HepG2 (cell line): Measurements from ENCODE around the gene BTBD3. TPM values are rescaled to one million over a fixed set of nuclear protein-coding genes. Genes with fewer than 3 reads are reported as not detected.

Source experiments
- ARNT ChIP-seq: fragments of 450-650 bp; IDR thresholded peaks from 2 replicates; pipeline ENCODE4 v1.6.1; 2017
- ARNTL ChIP-seq: sonication (generic); formaldehyde crosslinking; IDR thresholded peaks from 2 replicates; pipeline ENCODE4 v1.4.0; 2020; ENCODE audit warnings: mild to moderate bottlenecking, missing genetic modification reagents
- ATM ChIP-seq: fragments of 450-650 bp; IDR thresholded peaks from 2 replicates; pipeline ENCODE4 v1.7.1; 2017; ENCODE audit warnings: mild to moderate bottlenecking, borderline replicate concordance
- ESRRA ChIP-seq: sonication (generic); formaldehyde crosslinking; IDR thresholded peaks from 2 replicates; pipeline ENCODE4 v1.5.1; 2020; ENCODE audit warnings: mild to moderate bottlenecking, low read depth, missing genetic modification reagents
- KLF6 ChIP-seq: IDR thresholded peaks from 2 replicates; pipeline ENCODE4 v1.8.0; 2016; ENCODE audit warnings: missing biosample characterization, missing genetic modification reagents
- MIER3 ChIP-seq: IDR thresholded peaks from 2 replicates; pipeline ENCODE4 v1.6.1; 2016; ENCODE audit warnings: missing compliant biosample characterization, borderline replicate concordance
- NFIB ChIP-seq: sonication (generic); formaldehyde crosslinking; IDR thresholded peaks from 2 replicates; pipeline ENCODE4 v1.9.0; 2021; ENCODE audit warnings: missing genetic modification reagents, mild to moderate bottlenecking, borderline replicate concordance
- NR1H2 ChIP-seq: sonication (generic); formaldehyde crosslinking; IDR thresholded peaks from 2 replicates; pipeline ENCODE4 v1.8.1; 2022; ENCODE audit warnings: low read depth, missing genetic modification reagents, borderline replicate concordance
- RBFOX2 ChIP-seq: fragments of 200-400 bp; formaldehyde crosslinking; IDR thresholded peaks from 2 replicates; pipeline ENCODE4 v1.6.1; 2017; ENCODE audit warnings: low read depth, mild to moderate bottlenecking, low read length
- SMC3 ChIP-seq: IDR thresholded peaks from 2 replicates; pipeline ENCODE4 v1.6.1; 2011; ENCODE audit warnings: low read length, improper control_type of control experiment
- SUZ12 ChIP-seq: fragments of 150-350 bp; IDR thresholded peaks from 2 replicates; pipeline ENCODE4 v1.6.1; 2014; ENCODE audit warnings: low read depth, low read length
- TP53 ChIP-seq: sonication (generic); formaldehyde crosslinking; conservative IDR thresholded peaks from 2 replicates; pipeline ENCODE4 v1.4.0; 2020; ENCODE audit warnings: missing genetic modification reagents
- XRCC5 ChIP-seq: fragments of 200-400 bp; formaldehyde crosslinking; optimal IDR thresholded peaks from 2 replicates; pipeline ENCODE3; 2017; ENCODE audit warnings: mild to moderate bottlenecking, low read length
- ZNF776 ChIP-seq: sonication (generic); formaldehyde crosslinking; IDR thresholded peaks from 2 replicates; pipeline ENCODE4 v1.4.0; 2020; ENCODE audit warnings: mild to moderate bottlenecking, missing genetic modification reagents
- polyA plus RNA-seq, 8 experiments: library from polyadenylated mRNA; depleted of rRNA in 3 of 8; stranded (reverse) in 7 of 8; unstranded in 1 of 8; fragments of >200 nt; fragmentation: Illumina TruSeq in 4 of 8; extraction: Trizol in 4 of 8; gene quantifications; 2 replicates each; pipeline versions ENCODE4 v1.2.1 to v1.2.3, GENCODE V29; 2011 to 2016; ENCODE audit warnings: low read depth in 4 of 8, missing spikeins in 1 of 8, mixed read lengths in 1 of 8; ENCODE audit not compliant: insufficient read depth in 1 of 8
- total RNA-seq, 5 experiments: library from RNA; depleted of rRNA; stranded (reverse); fragments of >200 nt; fragmentation: Illumina TruSeq; extraction: Trizol; gene quantifications; 2 replicates each; pipeline ENCODE4 v1.2.3, GENCODE V29; 2016; ENCODE audit warnings: low read depth in 1 of 5
- TF ChIP-seq, protein P1 (sequence below): sonication (generic); formaldehyde crosslinking; IDR thresholded peaks from 2 replicates; pipeline ENCODE4 v1.8.0; 2023; ENCODE audit warnings: mild to moderate bottlenecking, missing genetic modification reagents
- TF ChIP-seq, protein P2 (sequence below), 2 experiments: sonication (generic) in 1 of 2; formaldehyde crosslinking in 1 of 2; IDR thresholded peaks; 2 replicates each; pipeline versions ENCODE4 v1.6.1 to v1.9.0; 2014 to 2022; ENCODE audit warnings: antibody characterized with exemption in 1 of 2, borderline replicate concordance in 1 of 2, inconsistent platforms in 1 of 2, low read depth in 1 of 2, missing genetic modification reagents in 1 of 2
- TF ChIP-seq, protein P3 (sequence below): sonication (generic); formaldehyde crosslinking; IDR thresholded peaks from 2 replicates; pipeline ENCODE4 v1.8.1; 2023; ENCODE audit warnings: missing genetic modification reagents, inconsistent platforms, borderline replicate concordance
- TF ChIP-seq, protein P4 (sequence below): sonication (generic); formaldehyde crosslinking; IDR thresholded peaks from 2 replicates; pipeline ENCODE4 v1.4.0; 2020; ENCODE audit warnings: missing genetic modification reagents

The BTBD3 gene
- total and polyA plus RNA-seq, 2 of the 13 experiments (the other 11 are each of a cell fraction or from before 2014, with no cell fraction given) = 32.2 to 41.8 TPM

DNA sequence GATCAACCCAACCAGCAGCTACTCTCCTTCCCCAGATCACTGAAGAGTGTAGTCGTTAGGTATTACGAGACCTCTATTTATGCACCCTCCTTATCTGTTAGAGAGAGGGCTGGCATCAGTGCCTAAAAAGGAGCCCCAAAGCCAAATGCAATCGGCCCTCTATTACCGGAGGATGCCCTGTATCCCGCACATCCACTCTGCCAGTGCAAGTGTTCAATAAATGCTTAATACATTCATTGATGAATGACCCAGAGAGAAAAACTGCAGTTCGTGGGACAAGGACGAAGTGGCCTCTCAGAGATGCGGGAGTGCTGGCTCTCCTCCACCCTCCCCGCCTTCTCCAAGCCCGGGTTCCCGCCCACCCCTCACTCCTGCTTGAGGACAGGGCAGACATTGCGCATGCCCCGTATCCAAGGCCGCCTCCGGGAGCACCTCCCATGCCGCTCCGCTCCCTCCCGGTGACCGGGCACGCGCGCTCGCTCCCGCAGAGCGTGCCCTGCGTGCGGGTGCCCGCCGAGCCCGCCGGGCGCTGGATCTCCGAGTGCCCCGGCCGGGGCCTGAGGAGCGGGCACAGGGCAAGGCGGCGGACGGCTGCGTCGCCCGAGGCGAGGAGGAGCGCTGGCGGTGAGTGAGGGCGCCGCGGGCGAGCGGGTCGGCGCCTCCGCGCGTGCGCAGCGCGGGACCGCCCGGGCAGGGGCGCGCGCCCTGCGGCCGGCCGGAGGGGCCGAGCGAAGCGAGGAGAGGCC is 27.2 kb upstream of the BTBD3 start (continued):
- TF ChIP-seq, protein P1, sequence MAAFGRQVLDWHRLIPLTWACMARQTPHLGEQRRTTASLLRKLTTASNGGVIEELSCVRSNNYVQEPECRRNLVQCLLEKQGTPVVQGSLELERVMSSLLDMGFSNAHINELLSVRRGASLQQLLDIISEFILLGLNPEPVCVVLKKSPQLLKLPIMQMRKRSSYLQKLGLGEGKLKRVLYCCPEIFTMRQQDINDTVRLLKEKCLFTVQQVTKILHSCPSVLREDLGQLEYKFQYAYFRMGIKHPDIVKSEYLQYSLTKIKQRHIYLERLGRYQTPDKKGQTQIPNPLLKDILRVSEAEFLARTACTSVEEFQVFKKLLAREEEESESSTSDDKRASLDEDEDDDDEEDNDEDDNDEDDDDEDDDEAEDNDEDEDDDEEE = no peak
- no peak for TF ChIP-seq ATM
- no peak for TF ChIP-seq SUZ12
- no peak for TF ChIP-seq MIER3 (CRISPR knock-in tag)
- no peak for TF ChIP-seq ARNTL
- TF ChIP-seq ZNF776 (CRISPR knock-in tag) = no peak
- no peak for TF ChIP-seq NFIB (CRISPR knock-in tag)
- no peak for TF ChIP-seq ARNT
- TF ChIP-seq, protein P2, sequence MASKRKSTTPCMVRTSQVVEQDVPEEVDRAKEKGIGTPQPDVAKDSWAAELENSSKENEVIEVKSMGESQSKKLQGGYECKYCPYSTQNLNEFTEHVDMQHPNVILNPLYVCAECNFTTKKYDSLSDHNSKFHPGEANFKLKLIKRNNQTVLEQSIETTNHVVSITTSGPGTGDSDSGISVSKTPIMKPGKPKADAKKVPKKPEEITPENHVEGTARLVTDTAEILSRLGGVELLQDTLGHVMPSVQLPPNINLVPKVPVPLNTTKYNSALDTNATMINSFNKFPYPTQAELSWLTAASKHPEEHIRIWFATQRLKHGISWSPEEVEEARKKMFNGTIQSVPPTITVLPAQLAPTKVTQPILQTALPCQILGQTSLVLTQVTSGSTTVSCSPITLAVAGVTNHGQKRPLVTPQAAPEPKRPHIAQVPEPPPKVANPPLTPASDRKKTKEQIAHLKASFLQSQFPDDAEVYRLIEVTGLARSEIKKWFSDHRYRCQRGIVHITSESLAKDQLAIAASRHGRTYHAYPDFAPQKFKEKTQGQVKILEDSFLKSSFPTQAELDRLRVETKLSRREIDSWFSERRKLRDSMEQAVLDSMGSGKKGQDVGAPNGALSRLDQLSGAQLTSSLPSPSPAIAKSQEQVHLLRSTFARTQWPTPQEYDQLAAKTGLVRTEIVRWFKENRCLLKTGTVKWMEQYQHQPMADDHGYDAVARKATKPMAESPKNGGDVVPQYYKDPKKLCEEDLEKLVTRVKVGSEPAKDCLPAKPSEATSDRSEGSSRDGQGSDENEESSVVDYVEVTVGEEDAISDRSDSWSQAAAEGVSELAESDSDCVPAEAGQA (IDR thresholded peaks at IDR 0.05; ENCODE audit: low read depth) = no peak
- TF ChIP-seq, protein P2 (CRISPR knock-in tag; IDR thresholded peaks at IDR 0.05; ENCODE audit: borderline replicate concordance) = 0 out of 2 replicates have a peak, but pooled peaks have one; percentile 32
- TF ChIP-seq NR1H2 (CRISPR knock-in tag) = no peak
- TF ChIP-seq SMC3 = no peak
- TF ChIP-seq, protein P3, sequence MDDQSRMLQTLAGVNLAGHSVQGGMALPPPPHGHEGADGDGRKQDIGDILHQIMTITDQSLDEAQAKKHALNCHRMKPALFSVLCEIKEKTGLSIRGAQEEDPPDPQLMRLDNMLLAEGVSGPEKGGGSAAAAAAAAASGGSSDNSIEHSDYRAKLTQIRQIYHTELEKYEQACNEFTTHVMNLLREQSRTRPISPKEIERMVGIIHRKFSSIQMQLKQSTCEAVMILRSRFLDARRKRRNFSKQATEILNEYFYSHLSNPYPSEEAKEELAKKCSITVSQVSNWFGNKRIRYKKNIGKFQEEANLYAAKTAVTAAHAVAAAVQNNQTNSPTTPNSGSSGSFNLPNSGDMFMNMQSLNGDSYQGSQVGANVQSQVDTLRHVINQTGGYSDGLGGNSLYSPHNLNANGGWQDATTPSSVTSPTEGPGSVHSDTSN (CRISPR knock-in tag) = no peak
- peak; percentile 81 for TF ChIP-seq XRCC5
- 0 out of 2 replicates have a peak, but pooled peaks have one; percentile 42 for TF ChIP-seq KLF6 (CRISPR knock-in tag)
- TF ChIP-seq TP53 = no peak
- peak; percentile 90 for TF ChIP-seq RBFOX2
- TF ChIP-seq, protein P4, sequence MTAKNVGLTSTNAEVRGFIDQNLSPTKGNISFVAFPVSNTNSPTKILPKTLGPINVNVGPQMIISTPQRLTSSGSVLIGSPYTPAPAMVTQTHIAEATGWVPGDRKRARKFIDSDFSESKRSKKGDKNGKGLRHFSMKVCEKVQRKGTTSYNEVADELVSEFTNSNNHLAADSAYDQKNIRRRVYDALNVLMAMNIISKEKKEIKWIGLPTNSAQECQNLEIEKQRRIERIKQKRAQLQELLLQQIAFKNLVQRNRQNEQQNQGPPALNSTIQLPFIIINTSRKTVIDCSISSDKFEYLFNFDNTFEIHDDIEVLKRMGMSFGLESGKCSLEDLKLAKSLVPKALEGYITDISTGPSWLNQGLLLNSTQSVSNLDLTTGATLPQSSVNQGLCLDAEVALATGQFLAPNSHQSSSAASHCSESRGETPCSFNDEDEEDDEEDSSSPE = no peak
- no peak for TF ChIP-seq ESRRA
